GM18499 (cell line): ENCODE data around the gene PSEN1.

Experiments used
- ATAC-seq: cut with Tn5 transposase; IDR thresholded peaks from one replicate; pipeline ENCODE4 v1.9.1; 2021; ENCODE audit warnings: moderate number of reproducible peaks; ENCODE audit not compliant: insufficient read depth, unreplicated experiment

The PSEN1 gene

GRCh38 chr14:73211251-73212040 is 75.1 kb downstream of the PSEN1 start:
- ATAC-seq = no peak

- no peak for ATAC-seq
Measured at GRCh38 chr14:73216030-73216429, 79.7 kb downstream of the PSEN1 start.

- ATAC-seq = no peak
Measured at GRCh38 chr14:73217411-73217810, 81.1 kb downstream of the PSEN1 start.

- ATAC-seq = no peak
Measured at GRCh38 chr14:73220061-73220460, 83.8 kb downstream of the PSEN1 start.

GRCh38 chr14:73220634-73221033 is 84.3 kb downstream of the PSEN1 start:
- no peak for ATAC-seq

- no peak for ATAC-seq
Measured at GRCh38 chr14:73221945-73222344, 85.6 kb downstream of the PSEN1 start.

- ATAC-seq = no peak
Measured at GRCh38 chr14:73223049-73223448, 86.7 kb downstream of the PSEN1 start.

- ATAC-seq = no peak
Measured at GRCh38 chr14:73225496-73225895, 89.2 kb downstream of the PSEN1 start.

GRCh38 chr14:73227812-73228781 is 91.8 kb downstream of the PSEN1 start:
- no peak for ATAC-seq

GRCh38 chr14:73230051-73230450 is 93.7 kb downstream of the PSEN1 start:
- ATAC-seq = no peak

GRCh38 chr14:73231981-73232851 is 95.9 kb downstream of the PSEN1 start:
- no peak for ATAC-seq

- no peak for ATAC-seq
Measured at GRCh38 chr14:73232984-73233383, 96.7 kb downstream of the PSEN1 start.

GRCh38 chr14:73233564-73233963 is 97.3 kb downstream of the PSEN1 start:
- no peak for ATAC-seq

- ATAC-seq = no peak
Measured at GRCh38 chr14:73234029-73234428, 97.7 kb downstream of the PSEN1 start.

GRCh38 chr14:73234586-73235394 is 98.5 kb downstream of the PSEN1 start:
- no peak for ATAC-seq

- no peak for ATAC-seq
Measured at GRCh38 chr14:73235531-73236155, 99.3 kb downstream of the PSEN1 start.

GRCh38 chr14:73236157-73236556 is 99.8 kb downstream of the PSEN1 start:
- ATAC-seq = no peak

- no peak for ATAC-seq
Measured at GRCh38 chr14:73236752-73237218, 100.5 kb downstream of the PSEN1 start.

GRCh38 chr14:73237219-73237785 is 101.0 kb downstream of the PSEN1 start, which contains the start of gene PAPLN:
Gene PAPLN (plus strand): TSS chr14:73237506. CDS start chr14:73239779, 2,273 bp downstream.
- no peak for ATAC-seq
